ENCODE results near the gene KCND3. TPM values are rescaled to one million over a fixed set of nuclear protein-coding genes. Genes with fewer than 3 reads are reported as not detected.
A peak's percentile ranks its signal among the peaks of the same experiment; 100 is the strongest.

The KCND3 gene
- total and polyA plus RNA-seq, 2 donors from 2014 or later: 1.2 to 12.6 TPM

GRCh38 chr1:111754984-111755330 lies 234.5 kb downstream of the KCND3 start:
- H3K9me3 ChIP-seq (ENCODE audit: control insufficient read depth in 2 of 3, insufficient read depth in 1 of 3, low read length in 3 of 3): no peaks in the 10 kb centered on the region
- no peaks in the 10 kb centered on the region for H3K27me3 ChIP-seq (ENCODE audit: control insufficient read depth, insufficient read depth, low read length)
- H3K36me3 ChIP-seq (ENCODE audit: control insufficient read depth in 2 of 3, insufficient read depth in 3 of 3, low read length in 3 of 3): peaks cover 2 to 5% (median 2%) of the 10 kb centered on the region in 3 donors
- peak overlapping the region; percentile 59 to 95 (median 83) for H3K9ac ChIP-seq (ENCODE audit: low read length in 3 of 3)
- FAIRE-seq (no peak), DNase-seq (peak; percentile 74 to 89 (median 85))
- no peak for TF ChIP-seq CTCF (IDR thresholded peaks at IDR 0.05; ENCODE audit: borderline replicate concordance, extremely low read depth, insufficient read depth)
- peaks cover 3 to 8% (median 8%) of the 10 kb centered on the region in 3 donors for H3K4me1 ChIP-seq (ENCODE audit: control insufficient read depth in 2 of 3, insufficient read depth in 2 of 3, low read depth in 1 of 3, low read length in 3 of 3)
- intact Hi-C loops (cut with DNase I): loop anchor here (10.0 kb wide), 2 partner anchors 240 to 270 kb away; no protein-coding TSS in a partner anchor
- peak overlapping the region; percentile 82 to 98 (median 85) for H3K4me3 ChIP-seq (ENCODE audit: low read length in 3 of 3)
- peak overlapping the region; percentile 82 to 87 for H3K27ac ChIP-seq (ENCODE audit: low read depth in 2 of 2, low read length in 2 of 2)

- H3K4me3 ChIP-seq (ENCODE audit: low read length in 3 of 3): no peak overlapping the region
- no peaks in the 10 kb centered on the region for H3K9me3 ChIP-seq (ENCODE audit: control insufficient read depth in 2 of 3, insufficient read depth in 1 of 3, low read length in 3 of 3)
- no peak for DNase-seq
- intact Hi-C loops (cut with DNase I): loop anchor here (10.0 kb wide), 2 partner anchors 237 to 267 kb away; no protein-coding TSS in a partner anchor
- no peak overlapping the region for H3K9ac ChIP-seq (ENCODE audit: low read length in 3 of 3)
- FAIRE-seq: no peak
- H3K4me1 ChIP-seq (ENCODE audit: control insufficient read depth in 2 of 3, insufficient read depth in 2 of 3, low read depth in 1 of 3, low read length in 3 of 3): peaks cover 3 to 8% (median 7%) of the 10 kb centered on the region in 3 donors
- H3K27ac ChIP-seq (ENCODE audit: low read depth in 2 of 2, low read length in 2 of 2): no peak overlapping the region
- H3K27me3 ChIP-seq (ENCODE audit: control insufficient read depth, insufficient read depth, low read length): no peaks in the 10 kb centered on the region
- no peaks in the 10 kb centered on the region for H3K36me3 ChIP-seq (ENCODE audit: control insufficient read depth in 2 of 3, insufficient read depth in 3 of 3, low read length in 3 of 3)
- no peak for TF ChIP-seq CTCF (IDR thresholded peaks at IDR 0.05; ENCODE audit: borderline replicate concordance, extremely low read depth, insufficient read depth)
Observed at GRCh38 chr1:111751906-111752575, 237.4 kb downstream of the KCND3 start.

- Histone ChIP-seq H3K4me3 (ENCODE audit: low read length in 3 of 3) (no peak overlapping the region), H3K36me3 (ENCODE audit: control insufficient read depth in 2 of 3, insufficient read depth in 3 of 3, low read length in 3 of 3) (no peaks in the 10 kb centered on the region), H3K9ac (ENCODE audit: low read length in 3 of 3) (no peak overlapping the region), H3K4me1 (ENCODE audit: control insufficient read depth in 2 of 3, insufficient read depth in 2 of 3, low read depth in 1 of 3, low read length in 3 of 3) (peaks cover 0 to 6% (median 3%) of the 10 kb centered on the region in 3 donors), H3K27ac (ENCODE audit: low read depth in 2 of 2, low read length in 2 of 2) (no peak overlapping the region), H3K9me3 (ENCODE audit: control insufficient read depth in 2 of 3, insufficient read depth in 1 of 3, low read length in 3 of 3) (no peaks in the 10 kb centered on the region), H3K27me3 (ENCODE audit: control insufficient read depth, insufficient read depth, low read length) (no peaks in the 10 kb centered on the region)
- TF ChIP-seq CTCF (IDR thresholded peaks at IDR 0.05; ENCODE audit: borderline replicate concordance, extremely low read depth, insufficient read depth): no peak
- no peak for DNase-seq
- FAIRE-seq: no peak
- intact Hi-C loops (cut with DNase I): loop anchor here (10.0 kb wide), 2 partner anchors 236 to 266 kb away; no protein-coding TSS in a partner anchor
Observed at GRCh38 chr1:111750856-111751255, 238.6 kb downstream of the KCND3 start.

All from kidney (tissue), 14 donors.